ENCODE measurements around the gene OR6K6. TPM values are rescaled to one million over a fixed set of nuclear protein-coding genes. Genes with fewer than 3 reads are reported as not detected.

OR6K6 gene
- total RNA-seq, 1 donor from 2014 or later = not detected

DNA sequence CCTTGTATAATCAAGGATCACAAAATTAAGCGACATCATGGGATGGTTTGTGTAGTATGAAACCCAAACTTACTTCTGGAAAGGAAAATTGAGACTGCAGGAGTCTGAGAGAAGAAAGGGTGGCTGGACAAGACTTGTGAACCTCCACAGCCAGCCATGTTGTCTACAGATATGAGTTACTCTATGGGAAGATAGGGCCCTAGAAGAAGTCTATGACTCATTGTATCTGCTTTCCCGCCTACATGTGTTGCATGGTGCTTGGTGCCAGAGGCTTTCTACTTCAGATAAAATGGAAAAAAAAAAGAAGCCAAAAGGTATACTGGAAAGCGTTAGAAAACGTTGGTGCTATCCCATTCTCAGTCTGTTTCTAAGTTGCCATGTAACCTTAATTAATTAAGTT lies 45.2 kb downstream of the OR6K6 start:
- TF ChIP-seq, protein P1, sequence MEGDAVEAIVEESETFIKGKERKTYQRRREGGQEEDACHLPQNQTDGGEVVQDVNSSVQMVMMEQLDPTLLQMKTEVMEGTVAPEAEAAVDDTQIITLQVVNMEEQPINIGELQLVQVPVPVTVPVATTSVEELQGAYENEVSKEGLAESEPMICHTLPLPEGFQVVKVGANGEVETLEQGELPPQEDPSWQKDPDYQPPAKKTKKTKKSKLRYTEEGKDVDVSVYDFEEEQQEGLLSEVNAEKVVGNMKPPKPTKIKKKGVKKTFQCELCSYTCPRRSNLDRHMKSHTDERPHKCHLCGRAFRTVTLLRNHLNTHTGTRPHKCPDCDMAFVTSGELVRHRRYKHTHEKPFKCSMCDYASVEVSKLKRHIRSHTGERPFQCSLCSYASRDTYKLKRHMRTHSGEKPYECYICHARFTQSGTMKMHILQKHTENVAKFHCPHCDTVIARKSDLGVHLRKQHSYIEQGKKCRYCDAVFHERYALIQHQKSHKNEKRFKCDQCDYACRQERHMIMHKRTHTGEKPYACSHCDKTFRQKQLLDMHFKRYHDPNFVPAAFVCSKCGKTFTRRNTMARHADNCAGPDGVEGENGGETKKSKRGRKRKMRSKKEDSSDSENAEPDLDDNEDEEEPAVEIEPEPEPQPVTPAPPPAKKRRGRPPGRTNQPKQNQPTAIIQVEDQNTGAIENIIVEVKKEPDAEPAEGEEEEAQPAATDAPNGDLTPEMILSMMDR (IDR thresholded peaks at IDR 0.05; ENCODE audit: unreplicated experiment) = no peak
- Mint-ChIP-seq H3K4me1 (ENCODE audit: low read depth) (no peaks in the 10 kb centered on the region), H3K4me3 (ENCODE audit: low read depth) (no peak overlapping the region), H3K36me3 (ENCODE audit: insufficient read depth) (no peaks in the 10 kb centered on the region), H3K9me3 (ENCODE audit: low read depth) (no peaks in the 10 kb centered on the region), H3K27me3 (peaks cover 3% of the 10 kb centered on the region), H3K27ac (no peak overlapping the region)
- DNase-seq (ENCODE audit: low spot score, unreplicated experiment) = no peak

DNA sequence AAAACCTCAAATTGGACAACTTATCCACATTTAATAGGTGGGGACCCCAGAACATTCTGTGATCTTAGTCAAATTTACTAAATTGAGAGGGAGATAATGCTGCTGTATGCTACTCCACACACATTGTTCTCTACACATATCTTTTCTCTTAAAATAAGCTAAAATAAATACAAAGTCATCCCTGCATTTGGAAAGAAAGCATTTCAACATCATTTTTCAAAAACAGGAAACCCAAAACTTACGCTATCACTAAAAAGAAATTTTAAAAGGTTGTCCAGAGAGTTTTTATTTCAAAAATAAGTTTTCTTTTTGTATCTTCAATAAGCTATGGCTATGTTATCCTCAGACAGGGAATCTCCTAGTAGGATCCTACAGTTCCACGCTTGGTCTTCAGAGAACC lies 46.0 kb downstream of the OR6K6 start:
- peaks cover 3% of the 10 kb centered on the region for H3K27me3 Mint-ChIP-seq
- H3K27ac Mint-ChIP-seq = no peak overlapping the region
- no peaks in the 10 kb centered on the region for H3K9me3 Mint-ChIP-seq (ENCODE audit: low read depth)

DNA sequence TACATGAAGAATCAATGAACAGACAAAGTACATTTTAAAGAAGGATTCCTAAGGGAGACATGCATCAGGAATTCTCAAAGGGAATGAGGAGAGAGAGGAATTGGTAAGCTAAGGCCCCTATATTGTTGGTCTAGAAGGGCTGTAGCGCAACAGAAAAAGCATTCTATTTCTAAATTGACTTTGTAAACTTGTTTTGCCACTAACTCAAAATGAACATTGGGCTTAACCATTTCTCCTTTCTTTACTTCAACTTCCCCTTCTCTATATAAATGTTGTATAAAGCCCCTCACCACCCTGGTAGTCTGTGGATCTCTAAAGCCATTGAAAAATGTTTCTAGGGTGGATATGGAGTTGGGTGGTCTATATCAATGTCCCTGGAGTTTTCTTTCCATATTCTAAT lies 46.9 kb downstream of the OR6K6 start:
- Mint-ChIP-seq H3K4me3 (ENCODE audit: low read depth) (no peak overlapping the region), H3K27me3 (no peaks in the 10 kb centered on the region), H3K4me1 (ENCODE audit: low read depth) (no peaks in the 10 kb centered on the region), H3K36me3 (ENCODE audit: insufficient read depth) (no peaks in the 10 kb centered on the region), H3K27ac (no peak overlapping the region), H3K9me3 (ENCODE audit: low read depth) (no peaks in the 10 kb centered on the region)
- DNase-seq (ENCODE audit: low spot score, unreplicated experiment) = no peak
- TF ChIP-seq, protein P1 (IDR thresholded peaks at IDR 0.05; ENCODE audit: unreplicated experiment) = no peak

More for the DNA sequence above, 46.0 kb downstream of the OR6K6 start:
- Mint-ChIP-seq H3K4me3 (ENCODE audit: low read depth) (no peak overlapping the region), H3K36me3 (ENCODE audit: insufficient read depth) (no peaks in the 10 kb centered on the region), H3K4me1 (ENCODE audit: low read depth) (no peaks in the 10 kb centered on the region)
- TF ChIP-seq, protein P1 (IDR thresholded peaks at IDR 0.05; ENCODE audit: unreplicated experiment) = no peak
- no peak for DNase-seq (ENCODE audit: low spot score, unreplicated experiment)

DNA sequence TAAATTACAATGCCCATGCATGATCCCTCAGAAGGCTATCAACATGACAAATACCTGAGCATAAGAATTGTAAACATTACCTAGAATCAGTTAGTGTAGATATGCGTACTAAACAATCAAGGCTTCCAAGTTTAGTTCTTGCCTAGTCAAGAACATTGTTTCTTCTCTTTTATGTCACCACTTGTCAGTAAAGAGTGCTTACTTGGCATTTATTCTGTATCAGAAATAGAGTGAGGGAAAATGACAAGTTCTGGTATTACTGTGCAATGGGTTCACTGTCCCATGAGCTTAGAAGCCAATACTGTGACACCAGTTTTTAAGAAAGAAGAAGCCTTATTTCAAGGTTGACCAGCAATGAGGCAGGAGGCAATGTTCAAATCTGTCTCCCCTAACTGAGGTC lies 49.2 kb downstream of the OR6K6 start:
- no peaks in the 10 kb centered on the region for H3K4me1 Mint-ChIP-seq (ENCODE audit: low read depth)
- H3K27ac Mint-ChIP-seq = no peak overlapping the region
- no peaks in the 10 kb centered on the region for H3K36me3 Mint-ChIP-seq (ENCODE audit: insufficient read depth)
- no peaks in the 10 kb centered on the region for H3K9me3 Mint-ChIP-seq (ENCODE audit: low read depth)
- TF ChIP-seq, protein P1 (IDR thresholded peaks at IDR 0.05; ENCODE audit: unreplicated experiment) = no peak
- DNase-seq (ENCODE audit: low spot score, unreplicated experiment) = no peak
- H3K4me3 Mint-ChIP-seq (ENCODE audit: low read depth) = no peak overlapping the region
- H3K27me3 Mint-ChIP-seq = no peaks in the 10 kb centered on the region

Other genes with a start within 250 kb of the OR6K6 start
- not detected in 2 replicates for gene OR6Y1, start 200.3 kb upstream of the OR6K6 start, total RNA-seq
- not detected in 2 replicates for gene OR6P1, start 184.1 kb upstream of the OR6K6 start, total RNA-seq
- not detected in 2 replicates for gene OR10X1, start 174.8 kb upstream of the OR6K6 start, total RNA-seq
- gene OR10Z1, start 149.5 kb upstream of the OR6K6 start, total RNA-seq = not detected in 2 replicates
- not detected in 2 replicates for gene SPTA1, start 68.0 kb upstream of the OR6K6 start, total RNA-seq
- gene OR6K2, start 54.1 kb upstream of the OR6K6 start, total RNA-seq = not detected in 2 replicates
- not detected in 2 replicates for gene OR6K3, start 34.0 kb upstream of the OR6K6 start, total RNA-seq
- gene OR6N1, start 17.5 kb downstream of the OR6K6 start, total RNA-seq = not detected in 2 replicates
- gene OR6N2, start 26.5 kb downstream of the OR6K6 start, total RNA-seq = not detected in 2 replicates
- gene MNDA, start 76.6 kb downstream of the OR6K6 start, total RNA-seq = not detected in 2 replicates
- gene PYHIN1, start 176.8 kb downstream of the OR6K6 start, total RNA-seq = not detected in 2 replicates